Subcutaneous adipose tissue (tissue), 4 donors: Measurements from ENCODE around the gene TNIK. TPM values are rescaled to one million over a fixed set of nuclear protein-coding genes. Genes with fewer than 3 reads are reported as not detected.

ENCODE experiments used
- total RNA-seq, 4 donors: library from RNA; depleted of rRNA; stranded (reverse); fragments of >200 nt; gene quantifications; one replicate each; pipeline ENCODE4 v1.1.0, GENCODE V29; 2016
- TF ChIP-seq, protein P1 (sequence below): fragments of 450-650 bp; IDR thresholded peaks from one replicate; pipeline ENCODE4 v1.5.1; 2016; ENCODE audit warnings: low read depth, mild to moderate bottlenecking, control low read depth, antibody characterized with exemption, moderate library complexity

Gene TNIK
- total RNA-seq, 4 donors from 2014 or later = 1.5 to 11.7 (median 1.9) TPM

DNA sequence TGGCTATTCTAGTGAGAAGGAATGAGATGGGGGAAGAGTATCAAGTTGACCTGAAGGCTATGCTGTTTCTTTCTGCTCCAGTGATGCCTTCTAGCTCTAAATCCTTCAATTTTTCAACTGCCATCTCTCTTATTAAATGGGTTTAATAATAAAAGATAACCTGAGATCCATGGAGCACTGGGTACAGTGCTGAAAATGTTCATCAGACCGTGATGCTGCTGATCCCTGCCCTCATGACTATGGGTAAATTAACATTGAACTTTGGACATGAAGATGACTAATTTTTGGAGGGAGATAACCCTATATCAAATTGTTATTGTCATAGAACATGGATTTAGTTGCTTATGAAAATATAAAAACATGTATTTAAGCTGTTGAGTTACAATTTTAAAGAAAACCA is 406.0 kb downstream of the TNIK start:
- TF ChIP-seq, protein P1, sequence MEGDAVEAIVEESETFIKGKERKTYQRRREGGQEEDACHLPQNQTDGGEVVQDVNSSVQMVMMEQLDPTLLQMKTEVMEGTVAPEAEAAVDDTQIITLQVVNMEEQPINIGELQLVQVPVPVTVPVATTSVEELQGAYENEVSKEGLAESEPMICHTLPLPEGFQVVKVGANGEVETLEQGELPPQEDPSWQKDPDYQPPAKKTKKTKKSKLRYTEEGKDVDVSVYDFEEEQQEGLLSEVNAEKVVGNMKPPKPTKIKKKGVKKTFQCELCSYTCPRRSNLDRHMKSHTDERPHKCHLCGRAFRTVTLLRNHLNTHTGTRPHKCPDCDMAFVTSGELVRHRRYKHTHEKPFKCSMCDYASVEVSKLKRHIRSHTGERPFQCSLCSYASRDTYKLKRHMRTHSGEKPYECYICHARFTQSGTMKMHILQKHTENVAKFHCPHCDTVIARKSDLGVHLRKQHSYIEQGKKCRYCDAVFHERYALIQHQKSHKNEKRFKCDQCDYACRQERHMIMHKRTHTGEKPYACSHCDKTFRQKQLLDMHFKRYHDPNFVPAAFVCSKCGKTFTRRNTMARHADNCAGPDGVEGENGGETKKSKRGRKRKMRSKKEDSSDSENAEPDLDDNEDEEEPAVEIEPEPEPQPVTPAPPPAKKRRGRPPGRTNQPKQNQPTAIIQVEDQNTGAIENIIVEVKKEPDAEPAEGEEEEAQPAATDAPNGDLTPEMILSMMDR = no peak

DNA sequence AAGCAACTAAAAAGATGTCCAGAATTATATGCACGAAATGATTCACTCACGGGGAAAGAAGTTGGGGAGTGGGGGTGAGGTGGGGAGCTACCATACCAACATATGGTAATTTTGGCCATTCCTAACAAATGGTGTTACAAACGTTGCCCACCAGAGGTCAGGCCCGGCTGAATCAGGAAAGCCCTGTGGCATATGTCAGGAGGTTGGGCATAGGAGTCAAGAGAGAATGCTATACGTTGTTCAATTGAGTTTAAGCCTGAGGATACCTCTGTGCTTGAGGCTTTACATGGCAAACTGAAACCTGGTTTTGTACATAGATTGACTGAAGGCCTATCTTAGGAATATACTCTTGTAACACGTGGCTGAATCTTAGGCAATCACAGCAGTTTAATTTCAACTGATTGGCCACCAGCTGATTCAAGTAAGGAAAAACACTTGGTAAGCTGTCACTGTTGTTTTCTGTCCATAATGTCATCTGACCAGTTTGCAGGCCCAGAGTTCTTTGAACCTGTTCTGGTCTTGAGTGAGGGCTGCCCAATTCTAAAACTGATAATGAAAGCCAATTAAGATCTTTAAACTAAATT is 410.3 kb downstream of the TNIK start:
- TF ChIP-seq, protein P1 = no peak

DNA sequence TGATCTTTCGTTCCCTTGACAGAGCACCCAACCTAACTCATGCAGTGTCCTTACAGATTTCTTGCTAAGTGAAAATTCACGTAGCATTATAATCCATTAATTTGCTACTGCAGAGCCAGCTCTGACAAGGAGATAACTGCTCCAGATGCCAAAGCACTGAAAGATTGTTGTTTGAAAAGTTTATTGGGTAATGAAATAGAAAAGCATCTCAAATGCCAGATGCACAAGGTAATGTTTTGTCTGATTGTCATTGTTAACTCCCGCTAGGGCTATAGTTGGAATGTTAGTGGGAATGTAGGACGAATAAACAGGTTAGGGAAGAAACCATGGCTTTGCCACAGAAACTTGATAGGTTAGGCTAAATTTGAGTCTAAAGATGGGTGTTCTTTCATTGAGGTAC is 413.4 kb downstream of the TNIK start:
- TF ChIP-seq, protein P1 = no peak

GRCh38 chr3:171044835-171045793 is 415.1 kb downstream of the TNIK start:
- TF ChIP-seq, protein P1 = no peak

DNA sequence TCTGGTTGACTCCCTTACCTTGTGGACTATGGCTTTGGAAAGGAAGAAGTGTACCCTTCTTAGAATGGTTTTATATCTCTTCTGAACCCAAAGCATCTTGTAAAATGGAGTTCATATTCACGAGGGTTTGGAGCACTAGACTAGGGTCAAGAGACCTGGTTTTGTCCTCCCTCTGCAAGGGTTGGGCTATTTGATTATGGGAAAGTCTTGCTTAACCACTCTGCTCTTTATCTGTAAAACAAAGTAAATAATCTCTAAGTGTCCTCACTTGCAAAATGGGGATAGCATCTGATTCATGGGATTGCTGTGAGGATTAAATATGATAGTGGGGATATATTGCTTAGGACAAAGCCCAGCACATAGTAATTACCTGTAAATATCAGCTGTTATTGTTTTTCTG is 415.8 kb downstream of the TNIK start:
- TF ChIP-seq, protein P1 = no peak

- TF ChIP-seq, protein P1 = no peak
Observed at GRCh38 chr3:171039674-171040073, 420.5 kb downstream of the TNIK start.

GRCh38 chr3:171038342-171038741 is 421.9 kb downstream of the TNIK start:
- TF ChIP-seq, protein P1 = no peak
